HG03469 (cell line): ENCODE results near the gene BIN1.

ENCODE experiments used
- ATAC-seq: cut with Tn5 transposase; IDR thresholded peaks from one replicate; pipeline ENCODE4 v1.9.1; 2021; ENCODE audit warnings: mild to moderate bottlenecking, moderate library complexity, moderate number of reproducible peaks; ENCODE audit not compliant: unreplicated experiment

BIN1 gene

GRCh38 chr2:127061375-127062273 lies 45.3 kb downstream of the BIN1 start:
- ATAC-seq: no peak

- ATAC-seq: no peak
Observed at GRCh38 chr2:127060264-127060945, 46.5 kb downstream of the BIN1 start.

GRCh38 chr2:127059559-127059958 lies 47.4 kb downstream of the BIN1 start:
- ATAC-seq: no peak

- no peak for ATAC-seq
Observed at GRCh38 chr2:127058954-127059252, 48.1 kb downstream of the BIN1 start.

GRCh38 chr2:127058246-127058953 lies 48.6 kb downstream of the BIN1 start:
- ATAC-seq: no peak

GRCh38 chr2:127057371-127058245 lies 49.3 kb downstream of the BIN1 start:
- ATAC-seq: no peak

- no peak for ATAC-seq
Observed at GRCh38 chr2:127056631-127057370, 50.2 kb downstream of the BIN1 start.

- ATAC-seq: no peak
Observed at GRCh38 chr2:127056086-127056485, 50.9 kb downstream of the BIN1 start.

- no peak for ATAC-seq
Observed at GRCh38 chr2:127055786-127056076, 51.2 kb downstream of the BIN1 start.

- ATAC-seq: no peak
Observed at GRCh38 chr2:127054996-127055785, 51.8 kb downstream of the BIN1 start.

- no peak for ATAC-seq
Observed at GRCh38 chr2:127054604-127054930, 52.4 kb downstream of the BIN1 start.

- ATAC-seq: no peak
Observed at GRCh38 chr2:127053731-127054603, 53.0 kb downstream of the BIN1 start.

- no peak for ATAC-seq
Observed at GRCh38 chr2:127052771-127053691, 53.9 kb downstream of the BIN1 start.

- ATAC-seq: no peak
Observed at GRCh38 chr2:127052057-127052770, 54.7 kb downstream of the BIN1 start.

- no peak for ATAC-seq
Observed at GRCh38 chr2:127051116-127052056, 55.6 kb downstream of the BIN1 start.

GRCh38 chr2:127050803-127051115 lies 56.2 kb downstream of the BIN1 start:
- no peak for ATAC-seq
